GM21737 (cell line): Measurements from ENCODE around the gene LSM3.
"Not testable (repeated sequence)": the region's sequence is repeated elsewhere in the genome, so short reads cannot be mapped to it uniquely, and the experiment has no call there.

Experiments
- ATAC-seq: cut with Tn5 transposase; IDR thresholded peaks from one replicate; pipeline ENCODE4 v1.9.1; 2021; ENCODE audit warnings: mild to moderate bottlenecking, moderate library complexity; ENCODE audit not compliant: unreplicated experiment

LSM3 gene

DNA sequence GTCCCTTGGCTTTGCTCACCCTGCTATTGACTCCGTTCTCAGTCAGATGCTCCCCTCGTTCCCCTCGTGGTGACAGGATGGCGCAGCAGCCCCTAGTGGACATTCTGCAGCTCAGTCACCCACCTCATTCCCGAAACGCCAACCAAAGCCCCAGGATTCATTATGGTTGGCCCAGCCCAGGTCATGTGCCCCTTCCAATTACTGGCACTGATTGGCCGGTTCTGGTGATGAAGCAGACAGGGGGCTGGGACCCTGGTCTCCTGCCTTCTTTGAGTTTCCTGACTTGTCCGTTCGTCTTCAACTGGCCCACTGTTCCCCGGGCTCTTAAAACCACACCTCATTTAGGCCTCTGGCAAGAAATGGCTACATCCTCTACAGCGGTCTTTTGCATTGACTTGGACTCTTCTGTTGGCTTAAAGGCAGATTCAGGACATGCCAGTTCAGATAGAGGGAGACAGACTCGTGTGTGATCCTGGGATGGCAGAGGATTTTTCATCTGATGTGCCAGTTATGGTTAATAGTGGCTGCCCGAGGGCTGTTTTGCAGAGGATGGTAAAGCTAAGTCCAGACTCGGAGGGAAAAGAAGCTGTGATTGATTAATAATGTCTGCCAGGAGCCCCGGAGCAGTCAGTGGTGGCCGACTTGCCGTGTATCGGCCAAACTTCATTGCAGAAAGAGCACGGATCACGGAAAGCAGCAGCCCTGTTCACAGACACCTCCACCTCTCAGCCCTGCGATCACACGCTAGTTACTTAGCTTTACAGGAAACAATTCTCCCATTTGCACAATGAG lies 37.8 kb downstream of the LSM3 start:
- no peak for ATAC-seq

DNA sequence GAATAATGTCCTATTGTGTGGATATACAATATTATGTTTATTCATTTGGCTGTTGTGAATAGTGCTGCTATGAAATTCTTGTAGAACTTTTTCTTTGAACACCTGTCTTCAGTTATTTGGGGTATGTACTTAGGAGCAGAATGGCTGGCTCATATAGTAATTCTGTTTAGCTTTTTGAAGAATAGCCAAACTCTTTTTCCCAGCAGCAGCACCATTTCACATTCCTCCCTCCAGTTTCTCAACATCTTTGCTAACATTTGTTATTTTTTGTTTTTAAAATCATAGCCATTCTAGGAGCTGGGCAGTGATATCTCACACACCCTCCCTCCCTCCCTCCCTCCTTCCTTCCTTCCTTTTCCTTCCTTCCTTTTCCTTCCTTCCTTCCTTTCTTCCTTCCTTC lies 39.7 kb downstream of the LSM3 start:
- no peak for ATAC-seq

DNA sequence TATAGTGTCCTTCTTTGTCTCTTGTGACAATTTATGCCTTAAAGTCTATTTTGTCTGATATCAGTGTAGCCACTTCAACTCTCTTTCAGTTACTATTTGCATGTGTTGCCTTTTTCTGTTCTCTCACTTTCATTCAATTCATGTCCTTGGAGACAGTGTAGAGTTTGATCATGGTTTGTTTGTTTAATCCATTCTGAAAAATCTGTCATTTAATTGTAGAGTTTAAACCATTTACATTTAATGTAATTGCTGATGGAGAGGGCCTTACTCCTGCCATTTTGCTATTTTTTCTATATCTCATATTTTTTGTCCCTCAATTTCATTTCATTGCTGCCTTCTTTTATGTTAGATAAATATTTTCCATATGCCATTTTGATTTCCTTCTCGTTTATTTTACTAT lies 42.3 kb downstream of the LSM3 start:
- ATAC-seq = no peak

DNA sequence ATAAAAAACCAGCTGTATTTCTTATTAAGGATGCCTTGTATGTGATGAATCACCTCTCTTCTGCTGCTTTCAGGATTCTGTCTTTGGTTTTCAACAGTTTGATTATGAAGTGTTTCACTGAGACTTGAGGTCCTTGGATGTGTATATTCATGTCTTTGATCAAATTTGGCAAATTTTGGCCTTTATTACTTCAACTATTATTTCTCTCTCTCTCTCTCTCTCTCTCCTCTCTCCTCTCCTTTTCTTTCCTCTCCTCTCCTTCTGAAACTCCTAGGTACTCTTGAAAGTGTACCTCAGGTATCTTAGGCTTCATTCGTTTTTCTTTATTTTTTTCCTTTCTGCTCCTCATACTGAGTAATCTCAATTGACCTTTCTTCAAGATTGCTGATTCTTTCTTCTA lies 43.3 kb downstream of the LSM3 start:
- ATAC-seq = no peak

DNA sequence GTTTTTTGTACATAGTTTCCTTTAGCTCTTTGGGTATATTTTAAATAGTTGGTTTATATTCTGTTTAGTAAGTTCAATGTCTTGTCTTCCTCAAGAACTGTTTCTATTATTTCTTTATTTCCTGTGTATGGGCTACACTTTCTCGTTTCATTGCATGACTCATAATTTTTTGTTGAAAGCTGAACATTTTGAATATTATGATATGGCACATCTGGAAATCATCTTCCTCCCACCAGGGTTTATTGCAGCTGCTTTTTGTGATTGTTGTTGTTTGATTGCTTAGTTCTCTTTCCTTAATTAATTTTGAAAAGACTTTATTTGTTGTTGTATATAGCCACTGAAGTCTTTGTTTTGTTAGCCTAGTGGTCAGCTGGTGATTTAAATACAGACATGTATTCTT lies 43.8 kb downstream of the LSM3 start:
- ATAC-seq = no peak

DNA sequence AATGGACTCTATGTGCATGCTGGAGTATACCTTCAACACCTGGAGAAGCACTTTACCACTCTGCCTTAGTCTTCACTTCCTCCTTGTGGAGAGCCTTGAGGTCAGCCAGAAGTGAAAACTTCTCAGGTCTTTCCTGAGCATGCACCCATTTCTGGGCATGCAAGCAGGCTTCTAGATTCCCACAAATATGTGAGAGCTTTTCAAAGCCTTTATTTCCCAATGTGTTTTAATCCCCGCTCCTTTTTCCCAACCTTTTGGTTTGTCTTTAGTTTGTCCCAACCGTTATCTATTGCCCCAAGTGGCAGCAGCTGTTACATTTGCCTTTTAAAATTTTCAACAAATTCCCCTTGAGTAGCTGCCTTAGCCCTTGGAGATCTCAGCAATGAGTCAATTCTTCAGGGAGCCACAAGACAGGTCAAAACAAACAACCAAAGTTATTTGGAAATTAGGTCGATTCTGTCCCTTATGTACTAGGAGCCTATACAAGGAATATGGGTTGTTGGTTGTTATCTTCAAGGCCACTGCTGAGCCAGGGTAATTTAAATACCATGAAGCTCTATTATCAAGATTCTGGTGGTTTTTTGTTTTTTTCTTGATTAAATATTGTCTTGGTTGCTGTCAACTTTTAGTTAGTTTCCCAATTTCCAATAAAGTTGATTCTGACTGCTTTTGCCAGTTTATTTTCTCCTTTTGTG lies 44.4 kb downstream of the LSM3 start:
- ATAC-seq = no peak

DNA sequence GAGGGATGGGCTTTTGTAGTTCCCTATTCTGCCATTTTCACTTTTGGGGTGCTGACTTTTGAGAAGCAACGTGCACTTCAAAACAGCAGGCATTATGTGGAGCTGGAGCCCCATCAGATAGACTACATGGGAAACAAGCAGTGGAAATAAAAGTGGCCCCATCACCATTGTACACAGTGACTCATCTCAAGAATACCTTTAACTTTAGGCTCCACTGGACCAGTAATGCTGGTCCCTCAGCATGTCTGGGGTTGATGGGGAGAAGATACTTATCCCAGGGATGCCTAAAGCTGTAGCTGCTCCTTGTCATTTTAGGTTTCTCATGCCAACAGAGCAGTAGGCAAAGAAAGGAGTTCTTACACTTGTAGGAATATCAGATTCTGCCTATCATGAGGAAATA lies 45.0 kb downstream of the LSM3 start:
- no peak for ATAC-seq

DNA sequence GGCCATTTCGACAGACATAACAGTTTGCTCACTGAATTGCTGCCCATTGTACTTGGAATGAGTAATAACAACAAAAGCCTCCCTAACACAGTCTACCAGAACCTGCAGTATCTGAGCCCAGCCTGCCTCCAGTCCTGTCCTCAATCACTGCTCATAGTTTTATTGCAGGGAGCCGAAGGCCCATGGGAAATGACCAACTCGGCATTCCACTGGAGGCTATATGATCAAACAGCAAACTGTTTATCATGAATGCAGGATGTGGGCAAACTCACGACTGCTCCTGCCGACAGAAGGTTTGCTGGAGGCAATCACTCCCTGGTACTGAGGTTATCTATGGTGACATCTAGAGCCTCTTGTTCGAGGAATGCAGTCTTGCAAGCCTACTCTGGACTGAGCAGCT lies 46.3 kb downstream of the LSM3 start:
- ATAC-seq = no peak

DNA sequence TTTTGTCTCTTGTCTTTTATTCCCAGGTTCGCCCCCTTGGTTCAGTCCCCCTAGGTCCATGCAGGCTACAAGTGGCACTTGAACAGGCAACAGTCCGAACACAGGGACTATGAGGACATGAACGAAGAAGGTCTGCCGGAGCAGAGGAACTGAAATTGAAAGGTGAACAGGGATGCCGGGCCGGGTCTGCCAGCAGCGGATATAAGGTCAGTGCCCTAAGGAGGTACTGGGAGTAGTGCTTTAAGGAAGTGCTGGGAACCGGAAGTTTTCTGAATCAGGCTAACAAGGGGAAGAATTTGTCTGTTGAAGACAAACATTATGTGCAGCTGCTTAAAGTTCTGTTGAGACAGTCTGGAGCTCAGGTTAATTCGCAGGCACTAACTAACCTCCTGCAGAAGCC lies 46.8 kb downstream of the LSM3 start:
- ATAC-seq = no peak

DNA sequence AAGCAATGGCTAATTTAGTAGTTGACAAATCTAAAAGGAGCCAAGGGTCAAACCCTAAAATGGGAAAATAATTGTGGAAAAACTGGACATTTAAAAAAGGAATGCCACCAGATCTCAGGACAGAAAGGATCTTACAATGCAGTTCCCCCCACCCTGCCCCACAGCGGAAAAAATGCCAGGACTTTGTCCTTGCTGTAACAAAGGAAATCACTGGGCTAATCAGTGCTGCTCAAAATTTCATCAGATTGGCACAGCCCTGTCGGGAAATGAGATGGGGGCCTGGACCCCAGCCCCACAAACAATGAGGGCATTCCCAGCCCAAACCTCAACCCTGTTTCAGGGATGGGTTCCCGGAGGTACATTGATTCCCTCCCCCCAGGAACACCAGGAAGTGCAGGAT lies 47.7 kb downstream of the LSM3 start:
- not testable (repeated sequence) for ATAC-seq

DNA sequence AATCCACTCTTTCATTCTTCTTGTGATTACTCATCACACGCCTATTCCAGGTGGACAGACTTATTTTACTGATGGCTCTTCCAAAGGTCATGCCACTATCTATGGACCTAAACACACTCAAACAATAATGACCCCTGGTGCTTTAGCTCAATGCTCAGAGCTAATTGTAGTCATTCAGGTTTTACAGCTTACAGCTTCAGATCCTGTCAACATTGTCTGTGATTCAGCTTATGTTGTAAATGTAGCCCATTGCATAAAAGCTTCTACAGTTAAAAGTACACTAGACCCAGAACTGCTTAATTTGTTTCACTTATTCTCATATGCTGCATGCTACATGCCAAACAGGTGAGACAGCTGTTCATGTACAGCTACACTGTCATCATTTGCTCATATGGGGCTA lies 49.2 kb downstream of the LSM3 start:
- no peak for ATAC-seq

DNA sequence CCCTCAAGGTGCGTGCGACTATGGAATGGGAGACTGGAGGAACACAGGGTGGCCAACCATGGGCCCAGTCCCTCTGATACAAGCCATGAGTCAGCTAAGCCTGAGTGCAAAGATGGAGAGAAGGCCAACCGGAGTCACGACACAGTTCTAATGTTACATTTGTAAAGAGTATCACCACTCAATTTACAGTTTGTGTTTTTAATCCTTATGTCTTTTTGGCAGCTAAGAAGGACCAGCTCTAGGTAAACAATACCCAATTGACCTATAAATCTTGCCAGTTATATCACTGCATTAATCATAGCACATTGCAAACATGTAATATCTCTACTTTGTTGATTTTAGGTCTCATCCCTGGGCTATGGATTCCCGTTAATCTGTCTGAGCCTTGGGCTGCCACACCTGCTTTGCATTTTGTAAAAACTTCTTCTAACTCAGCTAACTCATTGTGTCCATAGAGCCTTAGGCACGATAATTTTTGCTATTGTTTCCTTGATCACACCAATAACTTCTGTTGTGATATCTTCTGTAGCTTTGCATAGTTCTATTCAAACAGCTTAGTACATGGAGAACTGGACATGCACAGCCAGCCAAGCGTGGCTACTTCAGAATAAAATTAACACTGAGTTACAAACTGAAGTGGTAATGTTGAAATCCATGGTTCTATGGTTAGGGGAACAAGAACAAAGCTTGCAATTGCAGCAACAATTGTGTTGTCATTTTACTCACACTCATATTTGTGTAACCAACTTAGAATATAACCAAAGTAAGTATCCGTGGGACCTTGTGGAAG lies 50.3 kb downstream of the LSM3 start:
- no peak for ATAC-seq

DNA sequence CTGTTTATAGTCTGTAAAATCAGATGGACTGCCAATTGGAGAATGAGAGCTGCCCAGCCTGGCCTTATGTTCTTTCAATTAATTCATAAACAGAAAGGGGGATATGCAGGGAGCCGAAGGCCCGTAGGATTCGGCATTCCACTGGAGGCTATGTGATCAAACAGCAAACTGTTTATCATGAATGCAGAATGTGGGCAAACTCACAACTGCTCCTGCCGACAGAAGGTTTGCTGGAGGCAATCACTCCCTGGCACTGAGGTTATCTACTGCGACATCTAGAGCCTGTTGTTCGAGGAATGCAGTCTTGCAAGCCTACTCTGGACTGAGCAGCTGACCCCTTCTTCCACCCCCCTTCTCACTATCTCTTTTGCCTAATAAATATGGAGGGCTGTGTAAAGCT lies 51.1 kb downstream of the LSM3 start:
- ATAC-seq = not testable (repeated sequence)

DNA sequence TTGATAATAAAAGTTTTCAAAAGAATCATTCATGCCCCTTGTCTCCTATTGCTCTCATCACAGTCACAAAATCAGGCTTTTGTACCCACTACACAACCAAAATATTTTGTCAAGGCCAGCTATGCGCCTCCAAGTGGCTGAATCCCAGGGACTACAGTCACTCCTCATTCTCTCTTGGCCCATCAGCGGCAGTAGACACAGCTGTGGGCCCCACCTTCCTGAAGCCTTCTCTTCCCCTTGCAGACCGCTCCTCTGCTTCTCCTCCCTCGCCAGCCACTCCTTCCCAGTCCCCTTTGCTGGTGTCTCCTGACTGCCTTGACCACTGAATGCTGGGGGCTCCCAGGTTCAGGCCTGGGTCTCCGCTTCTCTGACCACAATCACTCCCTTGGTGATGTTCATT lies 52.1 kb downstream of the LSM3 start:
- no peak for ATAC-seq

DNA sequence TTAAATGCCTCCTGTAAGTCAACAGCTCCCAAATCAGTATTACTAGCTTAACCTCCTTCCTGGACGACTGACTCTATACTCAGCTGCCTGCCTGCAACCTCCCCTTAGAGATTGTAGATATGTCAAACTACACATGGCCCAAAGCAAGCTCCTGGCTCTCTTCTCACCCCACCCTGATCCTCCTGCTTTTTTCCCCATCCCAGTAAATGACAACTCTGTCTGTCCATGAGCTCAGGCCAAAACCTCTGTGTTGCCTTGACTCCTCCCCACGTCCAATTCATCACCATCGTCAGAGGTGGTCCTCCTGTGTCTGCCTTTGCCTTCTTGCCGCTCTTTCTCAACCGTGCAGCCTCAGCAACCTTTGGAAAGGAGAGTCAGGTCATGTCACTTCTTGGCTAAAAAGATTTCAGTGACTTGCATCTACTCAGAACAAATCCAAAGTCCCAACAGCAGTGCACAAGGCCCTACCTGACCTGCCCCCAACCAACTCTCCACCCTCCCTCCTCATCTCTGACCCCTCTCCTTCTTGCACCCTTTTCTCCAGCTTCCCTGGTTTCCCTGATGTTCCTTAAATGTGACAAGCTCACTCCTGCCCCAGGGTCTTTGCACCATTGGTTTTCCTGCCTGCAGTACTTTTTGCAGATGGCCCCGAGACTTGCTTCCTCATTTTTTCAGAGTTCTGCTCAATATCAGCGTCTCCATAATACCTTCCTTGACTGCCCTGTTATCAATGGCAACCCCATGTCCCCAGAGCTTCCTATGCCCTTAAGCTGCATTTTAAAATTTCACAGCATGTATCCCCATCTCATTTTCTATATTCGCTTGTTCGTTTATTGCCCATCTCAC lies 52.8 kb downstream of the LSM3 start:
- ATAC-seq = no peak

DNA sequence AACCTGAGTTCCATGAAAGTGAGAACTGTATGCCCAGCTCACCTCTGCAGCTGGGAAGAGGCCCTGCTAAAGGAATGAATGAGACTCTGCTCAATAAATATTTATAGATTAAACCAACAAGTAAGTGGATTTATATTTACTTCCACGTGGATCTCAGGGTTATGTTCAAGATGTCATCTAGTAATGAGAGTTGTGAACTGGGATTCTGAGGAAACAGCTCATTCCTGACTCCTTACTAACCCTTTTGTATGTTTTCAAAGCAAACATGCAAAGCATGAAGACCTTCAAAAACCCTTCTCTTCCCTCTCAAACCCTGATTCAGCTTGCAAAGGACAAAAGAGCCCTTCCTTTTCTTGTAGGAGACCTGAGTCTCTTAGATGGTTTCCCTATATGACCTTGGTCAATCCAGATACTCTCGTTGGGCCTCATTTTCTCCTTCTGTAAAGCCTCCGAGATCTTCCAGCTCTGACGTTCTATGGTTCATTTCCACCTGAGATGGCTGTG lies 53.4 kb downstream of the LSM3 start:
- ATAC-seq = no peak

DNA sequence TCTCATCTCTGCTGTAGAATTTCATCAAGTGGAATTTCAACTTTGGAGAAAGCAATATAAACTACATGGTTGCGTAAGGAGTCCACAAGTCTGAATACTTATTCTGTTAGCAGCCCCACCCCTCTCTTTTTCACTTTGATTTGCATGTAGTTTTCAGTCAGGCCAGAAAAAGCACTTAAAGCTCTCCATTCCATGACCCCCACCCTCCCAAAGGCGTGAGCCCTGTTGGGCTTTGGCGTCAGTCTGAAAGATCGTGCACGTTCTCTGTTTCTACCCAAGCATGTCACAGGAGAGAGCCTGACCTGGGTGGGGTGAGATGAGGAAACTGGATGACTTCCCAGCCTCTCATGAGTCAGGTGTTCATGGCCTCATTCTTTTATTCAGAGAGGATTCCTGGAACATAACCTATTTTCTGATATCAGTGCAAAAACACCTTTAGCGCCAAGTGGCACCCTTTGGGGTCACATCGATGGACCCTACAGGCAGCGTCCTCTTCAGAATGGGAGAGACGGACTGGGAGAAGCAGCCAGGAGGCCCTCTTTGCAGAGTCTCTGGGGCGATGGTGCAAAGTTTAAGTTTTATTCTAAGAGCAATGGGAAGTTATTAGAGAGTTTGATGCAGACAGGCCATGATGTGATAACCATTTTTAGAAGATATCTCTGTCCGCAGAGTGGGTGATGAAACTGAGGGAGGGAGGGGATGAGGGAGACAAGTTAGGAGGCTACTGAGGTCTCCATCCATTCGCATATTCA lies 55.8 kb downstream of the LSM3 start:
- no peak for ATAC-seq

DNA sequence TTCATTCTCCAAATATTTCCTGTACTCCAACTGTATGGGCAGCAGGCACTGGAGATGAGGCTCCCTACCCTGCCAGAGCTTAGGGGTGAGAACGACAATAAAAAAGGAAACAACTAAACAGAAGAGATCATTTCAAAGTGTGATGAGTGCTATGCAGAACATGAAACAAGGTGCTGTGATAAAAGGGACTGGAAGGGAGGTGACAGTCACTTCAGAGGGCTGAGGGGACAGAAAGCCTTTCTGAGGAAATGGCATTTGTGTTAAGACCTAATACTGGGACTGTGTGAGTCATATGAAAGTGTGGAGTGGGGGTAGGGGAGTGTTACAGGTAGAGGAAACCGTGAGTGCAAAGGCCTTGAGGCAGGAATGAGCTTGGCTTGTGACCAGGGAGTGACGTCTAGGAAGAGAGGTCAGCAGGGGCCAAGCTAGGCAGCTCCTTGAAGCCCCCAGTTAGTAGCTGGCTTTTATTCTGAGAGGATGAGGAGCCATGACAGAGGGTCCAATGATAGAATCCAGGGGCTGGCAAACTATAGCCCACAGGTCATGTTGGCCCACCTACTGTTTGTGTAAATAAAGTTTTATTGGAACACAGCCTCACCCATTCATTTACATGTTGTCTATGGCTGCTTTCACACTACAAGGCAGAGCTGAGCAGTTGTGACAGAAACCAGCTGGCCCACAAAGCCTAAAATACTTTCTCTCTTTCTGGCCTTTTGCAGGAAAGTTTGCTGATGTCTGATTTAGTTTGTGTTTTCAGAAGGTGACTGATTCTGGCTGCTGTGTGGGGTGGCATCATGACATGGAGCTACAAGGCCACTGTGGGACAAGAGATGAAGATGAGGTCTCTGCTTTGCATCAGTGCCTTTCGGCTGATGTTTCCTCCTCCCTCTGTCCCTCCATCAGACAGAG lies 56.6 kb downstream of the LSM3 start:
- no peak for ATAC-seq

DNA sequence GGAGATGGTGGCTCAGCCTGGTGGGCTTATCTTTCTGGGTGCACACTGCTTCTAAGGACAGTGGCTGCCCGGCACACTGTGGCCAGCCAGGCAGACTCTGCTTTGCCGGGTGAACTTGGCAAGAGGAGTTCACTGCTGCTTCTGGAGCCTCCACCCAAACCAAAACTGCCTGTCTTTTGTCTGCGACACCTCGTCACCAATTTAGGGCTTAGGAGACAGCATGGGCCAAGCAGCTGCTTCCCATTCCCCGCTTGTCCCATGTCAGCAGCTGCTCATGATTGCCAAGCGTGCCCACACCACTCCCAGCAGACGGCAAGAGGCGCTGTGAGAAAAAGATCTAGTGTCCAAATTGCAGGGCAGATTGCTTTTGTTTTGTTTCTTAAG lies 57.3 kb downstream of the LSM3 start:
- no peak for ATAC-seq
